GM12874 (cell line): Measurements from ENCODE around the gene FBXO38.

Source experiments
- TF ChIP-seq, protein P1 (sequence below): IDR thresholded peaks from 2 replicates; pipeline ENCODE4 v1.5.1; 2011; ENCODE audit warnings: low read depth, mild to moderate bottlenecking, control low read depth, low read length, moderate library complexity; ENCODE audit not compliant: insufficient read depth

Gene FBXO38

DNA sequence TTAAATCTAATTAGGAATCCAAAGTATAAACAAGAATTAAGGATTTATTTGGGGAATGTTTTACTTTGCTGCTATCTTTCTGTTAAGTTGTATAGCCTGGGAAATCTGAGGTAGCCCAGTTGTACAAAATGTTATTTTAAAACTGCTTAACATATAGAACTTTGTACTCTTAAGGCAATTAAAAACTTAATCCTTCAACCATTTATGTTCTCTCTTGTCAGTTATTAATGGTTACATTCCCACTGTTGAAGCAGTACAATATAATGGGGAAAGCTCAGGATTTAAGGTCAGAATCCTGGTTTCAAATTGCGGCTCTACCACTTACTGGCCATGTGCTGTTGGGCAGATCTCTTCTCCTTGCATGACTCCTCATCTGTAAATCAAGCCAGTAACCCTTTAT lies 32.7 kb downstream of the FBXO38 start:
- TF ChIP-seq, protein P1, sequence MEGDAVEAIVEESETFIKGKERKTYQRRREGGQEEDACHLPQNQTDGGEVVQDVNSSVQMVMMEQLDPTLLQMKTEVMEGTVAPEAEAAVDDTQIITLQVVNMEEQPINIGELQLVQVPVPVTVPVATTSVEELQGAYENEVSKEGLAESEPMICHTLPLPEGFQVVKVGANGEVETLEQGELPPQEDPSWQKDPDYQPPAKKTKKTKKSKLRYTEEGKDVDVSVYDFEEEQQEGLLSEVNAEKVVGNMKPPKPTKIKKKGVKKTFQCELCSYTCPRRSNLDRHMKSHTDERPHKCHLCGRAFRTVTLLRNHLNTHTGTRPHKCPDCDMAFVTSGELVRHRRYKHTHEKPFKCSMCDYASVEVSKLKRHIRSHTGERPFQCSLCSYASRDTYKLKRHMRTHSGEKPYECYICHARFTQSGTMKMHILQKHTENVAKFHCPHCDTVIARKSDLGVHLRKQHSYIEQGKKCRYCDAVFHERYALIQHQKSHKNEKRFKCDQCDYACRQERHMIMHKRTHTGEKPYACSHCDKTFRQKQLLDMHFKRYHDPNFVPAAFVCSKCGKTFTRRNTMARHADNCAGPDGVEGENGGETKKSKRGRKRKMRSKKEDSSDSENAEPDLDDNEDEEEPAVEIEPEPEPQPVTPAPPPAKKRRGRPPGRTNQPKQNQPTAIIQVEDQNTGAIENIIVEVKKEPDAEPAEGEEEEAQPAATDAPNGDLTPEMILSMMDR: no peak

DNA sequence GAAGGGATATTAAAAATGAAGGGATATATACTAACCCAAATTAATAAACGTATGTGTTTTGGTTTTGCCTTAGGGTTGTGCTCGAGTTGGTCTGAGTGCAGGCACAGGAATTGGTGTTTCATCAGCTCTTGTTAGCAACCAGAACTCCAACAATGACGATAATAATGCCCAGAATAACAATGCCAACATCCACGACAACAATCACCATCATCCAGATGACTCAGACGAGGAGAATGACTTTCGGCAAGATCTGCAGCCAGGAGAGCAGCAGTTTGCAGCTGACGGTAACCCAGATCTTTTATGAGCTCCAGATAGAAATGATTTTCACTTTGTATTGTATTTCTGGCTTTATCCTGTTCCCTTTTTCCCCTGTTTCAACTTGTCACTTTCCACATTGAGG lies 33.2 kb downstream of the FBXO38 start:
- TF ChIP-seq, protein P1: no peak

DNA sequence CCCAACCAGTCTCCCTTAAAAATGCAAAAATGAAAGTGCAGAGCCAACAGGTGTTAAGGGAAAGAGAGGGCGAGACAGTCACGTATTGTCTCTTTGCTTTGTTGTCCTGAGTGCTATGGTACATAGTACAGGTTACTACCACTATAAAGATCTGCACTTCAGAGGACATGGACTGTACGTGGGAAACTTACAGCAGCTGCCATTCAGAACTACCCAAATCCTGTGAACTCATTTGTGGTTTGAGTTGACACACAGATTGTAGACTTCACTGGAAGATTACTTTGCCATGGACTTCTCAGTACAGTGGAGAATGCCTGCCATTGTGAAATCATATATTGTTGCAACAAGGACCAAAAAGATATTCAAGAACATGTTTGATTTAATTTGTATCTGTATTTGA lies 34.8 kb downstream of the FBXO38 start:
- TF ChIP-seq, protein P1: no peak

DNA sequence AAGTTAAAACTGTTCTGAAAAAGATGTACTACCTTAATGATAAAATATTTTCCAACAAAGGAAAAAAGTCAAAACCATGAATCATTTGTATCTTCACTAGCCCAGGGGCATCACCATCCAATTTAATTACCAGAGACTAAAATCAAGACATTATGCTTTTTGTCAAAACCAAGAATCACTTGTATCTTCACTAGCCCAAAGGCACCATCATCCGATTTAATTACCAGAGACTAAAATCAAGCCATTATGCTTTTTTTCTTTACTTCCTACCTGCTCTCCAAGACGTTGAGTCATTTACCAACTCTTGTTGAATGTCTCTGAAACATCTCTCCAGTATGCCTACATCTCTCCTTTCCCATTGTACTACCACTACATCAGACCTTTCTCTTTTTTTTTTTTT lies 37.9 kb downstream of the FBXO38 start:
- TF ChIP-seq, protein P1: no peak

DNA sequence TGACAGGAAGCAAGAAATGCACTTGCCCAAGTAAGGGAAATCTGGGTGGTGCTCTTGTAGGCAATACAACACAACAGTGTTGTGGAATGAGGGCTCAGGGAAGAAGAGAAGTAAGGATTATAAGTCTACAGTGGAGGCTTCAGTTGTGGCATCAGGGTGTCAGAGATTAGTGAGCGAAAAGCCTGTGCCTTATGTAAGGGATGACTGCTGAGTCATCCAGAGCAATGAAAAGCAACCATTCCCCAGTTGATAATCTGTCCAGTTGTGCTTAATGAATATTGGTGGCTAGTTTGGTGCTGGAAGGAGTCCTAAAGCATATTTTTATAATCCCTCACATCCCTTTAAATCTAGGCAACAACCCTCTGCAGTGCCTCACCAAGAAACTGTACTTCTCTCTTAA lies 42.0 kb downstream of the FBXO38 start:
- TF ChIP-seq, protein P1: no peak

DNA sequence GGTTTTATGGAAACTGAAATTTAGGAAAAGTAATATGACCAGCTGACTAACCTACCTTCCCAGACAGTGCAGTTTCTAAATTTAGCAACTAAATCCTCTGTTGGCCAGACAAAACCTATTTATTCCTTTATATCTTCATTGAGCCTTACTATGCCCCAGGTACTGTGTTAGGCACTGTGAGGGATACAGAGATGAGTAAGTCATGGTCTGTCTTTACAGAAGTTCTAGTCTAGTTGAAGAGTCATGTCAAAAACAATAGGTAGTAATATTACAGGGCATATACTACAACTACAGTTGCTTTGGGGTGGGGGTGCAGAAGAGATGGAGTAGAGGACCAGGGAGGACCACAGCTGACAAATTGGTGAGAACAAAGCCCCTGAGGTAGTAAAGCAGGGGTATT lies 42.8 kb downstream of the FBXO38 start:
- TF ChIP-seq, protein P1: no peak

DNA sequence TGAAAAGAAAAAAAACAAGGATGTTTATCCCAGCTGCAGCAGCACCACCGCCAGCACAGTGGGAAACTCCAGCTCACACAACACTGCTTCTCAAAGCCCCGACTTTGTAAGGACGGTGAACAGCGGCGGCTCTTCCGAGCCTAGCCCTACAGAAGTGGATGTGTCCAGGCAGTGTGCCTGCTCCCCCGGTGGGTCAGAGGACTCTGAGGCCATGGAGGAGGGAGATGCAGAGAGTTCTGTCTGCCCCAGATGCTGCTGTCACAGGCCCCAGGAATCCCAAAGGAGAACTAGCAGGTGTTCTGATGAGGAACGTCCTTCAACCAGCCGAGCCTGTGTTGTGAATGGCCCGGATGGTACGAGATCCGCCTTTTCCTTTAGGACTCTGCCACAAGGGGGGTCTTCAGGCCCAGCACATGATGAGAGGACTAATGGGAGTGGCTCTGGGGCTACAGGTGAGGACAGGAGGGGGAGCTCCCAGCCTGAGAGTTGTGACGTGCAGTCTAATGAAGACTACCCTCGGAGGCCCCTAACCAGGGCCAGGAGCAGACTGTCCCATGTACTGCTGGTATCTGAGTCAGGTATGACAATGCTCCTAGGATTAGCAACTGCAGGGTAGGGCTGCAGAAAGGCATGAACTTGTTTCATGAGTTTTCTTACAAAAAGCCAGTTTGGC lies 43.7 kb downstream of the FBXO38 start:
- TF ChIP-seq, protein P1: no peak
